ENCODE data around the gene WWOX. TPM values are rescaled to one million over a fixed set of nuclear protein-coding genes. Genes with fewer than 3 reads are reported as not detected.

WWOX gene
- total and polyA plus RNA-seq, 2 of the 8 experiments (the other 6 are each of a cell fraction or from before 2014, with no cell fraction given): 5.4 to 16.7 TPM

DNA sequence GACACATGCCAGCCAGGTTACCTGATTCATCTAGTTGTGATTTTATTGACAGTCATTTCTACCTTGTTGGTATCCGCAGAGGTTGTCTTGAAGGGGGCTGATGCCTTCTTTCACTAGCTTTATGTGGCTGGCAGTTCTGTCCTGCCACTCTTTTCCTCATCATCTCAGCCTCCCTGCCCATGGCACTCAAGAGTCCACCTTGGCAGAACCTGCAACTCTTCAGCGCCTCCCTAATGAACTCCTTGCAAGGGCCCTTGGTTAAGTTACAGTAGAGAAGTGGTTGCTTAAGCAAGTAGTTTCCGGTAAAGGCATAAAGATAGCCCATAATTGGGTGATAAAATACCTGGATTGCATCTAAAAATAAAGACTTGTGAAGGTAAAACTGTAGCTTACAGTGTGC lies 489.9 kb downstream of the WWOX start:
- Histone ChIP-seq H2AFZ (ENCODE audit: low read length) (no peak overlapping the region), H3K23ac (ENCODE audit: insufficient read length) (no peak overlapping the region), H3K9ac (replicated peaks in 1 of 4; ENCODE audit: extremely low read depth in 1 of 4, low read depth in 3 of 4, low read length in 3 of 4) (no peak overlapping the region), H3K79me1 (ENCODE audit: low read depth, low read length) (no peaks in the 10 kb centered on the region), H4K8ac (ENCODE audit: extremely low read depth, insufficient read depth, low read length) (no peak overlapping the region), H3K27ac (ENCODE audit: low read depth, low read length) (no peak overlapping the region), H2BK5ac (ENCODE audit: low read depth, low read length) (no peak overlapping the region), H3K4me2 (ENCODE audit: insufficient read depth in 1 of 2, low read depth in 2 of 2, low read length in 2 of 2) (no peak overlapping the region), H3K4me1 (replicated peaks in 1 of 4; ENCODE audit: control insufficient read depth in 3 of 4, insufficient read depth in 4 of 4, low read length in 3 of 4) (peaks cover 0 to 9% (median under 1%) of the 10 kb centered on the region in 4 experiments; a peak in 3 of 7 replicates), H2BK15ac (ENCODE audit: low read length) (no peak overlapping the region), H3K14ac (ENCODE audit: insufficient read length) (no peak overlapping the region), H3K4me3 (ENCODE audit: extremely low read depth in 1 of 4, insufficient read depth in 2 of 4, low read depth in 3 of 4, low read length in 4 of 4) (no peak overlapping the region), H3K27me3 (replicated peaks in 1 of 4; ENCODE audit: control insufficient read depth in 3 of 4, extremely low read depth in 1 of 4, insufficient read depth in 3 of 4, low read length in 3 of 4) (no peaks in the 10 kb centered on the region), H2BK20ac (ENCODE audit: low read length) (no peak overlapping the region), H2BK12ac (ENCODE audit: low read depth, low read length) (no peak overlapping the region), H4K20me1 (replicated peaks in 1 of 2; ENCODE audit: control insufficient read depth in 1 of 2, insufficient read depth in 2 of 2, low read length in 2 of 2) (no peaks in the 10 kb centered on the region), H2BK120ac (replicated peaks; ENCODE audit: low read depth, low read length) (no peak overlapping the region), H2AK5ac (ENCODE audit: low read depth, low read length) (no peak overlapping the region), H3K18ac (ENCODE audit: extremely low read depth, low read length) (no peak overlapping the region), H3K79me2 (ENCODE audit: control insufficient read depth in 1 of 2, insufficient read depth in 2 of 2, low read length in 2 of 2) (no peaks in the 10 kb centered on the region), H3K9me3 (ENCODE audit: insufficient read depth in 2 of 2, low read depth in 1 of 2, low read length in 1 of 2) (no peaks in the 10 kb centered on the region), H3K36me3 (ENCODE audit: control insufficient read depth in 2 of 4, insufficient read depth in 4 of 4, low read length in 3 of 4) (no peaks in the 10 kb centered on the region), H4K91ac (replicated peaks; ENCODE audit: insufficient read length, low read length) (no peak overlapping the region), H3K23me2 (ENCODE audit: low read depth, low read length) (no peaks in the 10 kb centered on the region), H4K5ac (ENCODE audit: insufficient read length, low read depth, low read length) (no peak overlapping the region), H3K4ac (replicated peaks; ENCODE audit: insufficient read length, low read depth, low read length) (no peak overlapping the region), H3K56ac (replicated peaks; ENCODE audit: insufficient read length, low read depth, low read length) (no peak overlapping the region)
- ChIA-PET POLR2A (ENCODE audit: partially characterized antibody) (no interaction called here), CTCF (ENCODE audit: partially characterized antibody) (interaction anchor here (2.1 kb wide), 1 partner anchor 9 kb away, joined by 5 read pairs; no protein-coding TSS in a partner anchor)
- DNase-seq (ENCODE audit: low read depth in 1 of 2, low spot score in 2 of 2) (no peak), FAIRE-seq (no peak)
- 90% methylated on average over 3 of the region's 3 CpGs; no CpG with 5 or more reads in 1 of the 2 experiments for WGBS, 2 experiments (ENCODE audit: extremely low coverage in 1 of 2, insufficient coverage in 1 of 2, insufficient read length in 1 of 2, insufficient replicate concordance in 2 of 2, low coverage in 1 of 2, low lambda C conversion rate in 2 of 2, missing lambda C conversion rate in 1 of 2)
- no peak for TF ChIP-seq GTF2F1 (IDR thresholded peaks at IDR 0.05; ENCODE audit: borderline replicate concordance, low read depth, low read length)
- TF ChIP-seq SIRT6 (IDR thresholded peaks at IDR 0.05; ENCODE audit: low read length): no peak
- no peak for TF ChIP-seq PHF8 (conservative IDR thresholded peaks at IDR 0.05; ENCODE audit: low read depth, low read length)
- no peak for TF ChIP-seq RNF2 (IDR thresholded peaks at IDR 0.05; ENCODE audit: borderline replicate concordance, low read depth, low read length, missing control alignments, poor library complexity, severe bottlenecking)
- no peak for TF ChIP-seq NRF1 (IDR thresholded peaks at IDR 0.05; ENCODE audit: low read depth, low read length)
- TF ChIP-seq TAF1 (IDR thresholded peaks at IDR 0.05; ENCODE audit: low read depth, low read length): no peak
- TF ChIP-seq SUZ12 (IDR thresholded peaks at IDR 0.05; ENCODE audit: low read length): no peak
- no peak for TF ChIP-seq GABPA (IDR thresholded peaks at IDR 0.05; ENCODE audit: borderline replicate concordance, insufficient read depth, low read length)
- TF ChIP-seq CREB1 (IDR thresholded peaks at IDR 0.05): no peak
- TF ChIP-seq MAFK (IDR thresholded peaks at IDR 0.05; ENCODE audit: low read depth, low read length): no peak
- TF ChIP-seq NANOG (IDR thresholded peaks at IDR 0.05; ENCODE audit: insufficient read depth, low read depth, low read length, poor library complexity, severe bottlenecking): no peak
- no peak for TF ChIP-seq RBBP5 (IDR thresholded peaks at IDR 0.05; ENCODE audit: borderline replicate concordance, low read depth, low read length)
- TF ChIP-seq SAP30 (IDR thresholded peaks at IDR 0.05; ENCODE audit: insufficient read depth, insufficient replicate concordance, low read length): no peak
- no peak for TF ChIP-seq CBX5 (IDR thresholded peaks at IDR 0.05; ENCODE audit: low read depth, low read length)
- TF ChIP-seq BRCA1 (IDR thresholded peaks at IDR 0.05; ENCODE audit: low read depth, low read length): no peak

Measured in H1 (cell line).